GM12872 (cell line): Measurements from ENCODE around the gene TFF2.

Experiments used
- TF ChIP-seq, protein P1 (sequence below): IDR thresholded peaks from 3 replicates; pipeline ENCODE4 v1.5.1; 2011; ENCODE audit warnings: low read depth, mild to moderate bottlenecking, low read length, moderate library complexity; ENCODE audit not compliant: insufficient read depth

The TFF2 gene

DNA sequence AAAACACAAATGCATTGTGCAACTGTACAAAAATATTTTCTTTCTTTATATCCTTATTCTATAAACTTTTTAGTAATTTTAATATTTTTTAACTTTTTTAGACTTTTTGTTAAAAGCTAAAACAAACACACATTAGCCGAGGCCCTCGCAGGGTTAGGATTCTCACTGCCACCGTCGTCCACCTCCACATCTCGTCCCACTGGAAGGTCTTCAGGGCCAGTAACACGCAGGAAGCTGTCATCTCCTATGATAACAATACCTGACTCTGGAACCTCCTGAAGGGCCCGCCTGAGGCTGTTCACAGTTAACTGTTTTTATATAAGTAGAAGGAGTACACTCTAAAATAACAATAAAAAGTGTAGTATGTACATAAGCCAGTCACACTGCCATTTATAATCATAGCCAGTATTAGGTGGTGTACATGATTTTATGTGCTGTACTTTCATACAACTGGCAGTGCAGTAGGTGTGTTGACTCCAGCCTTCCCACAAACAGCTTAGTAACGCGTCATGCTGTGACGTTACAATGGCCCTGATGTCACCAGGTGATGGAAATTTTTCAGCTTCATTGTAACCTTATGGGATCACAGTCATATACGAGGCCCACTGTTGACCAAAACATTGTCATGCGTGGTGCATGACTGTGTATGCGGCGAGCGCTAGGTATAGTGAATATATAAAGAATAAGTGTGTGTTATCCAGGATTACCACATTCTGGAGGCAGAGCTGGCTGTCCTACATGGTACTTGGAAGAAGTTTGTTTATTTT is 8.8 kb downstream of the TFF2 start:
- TF ChIP-seq, protein P1, sequence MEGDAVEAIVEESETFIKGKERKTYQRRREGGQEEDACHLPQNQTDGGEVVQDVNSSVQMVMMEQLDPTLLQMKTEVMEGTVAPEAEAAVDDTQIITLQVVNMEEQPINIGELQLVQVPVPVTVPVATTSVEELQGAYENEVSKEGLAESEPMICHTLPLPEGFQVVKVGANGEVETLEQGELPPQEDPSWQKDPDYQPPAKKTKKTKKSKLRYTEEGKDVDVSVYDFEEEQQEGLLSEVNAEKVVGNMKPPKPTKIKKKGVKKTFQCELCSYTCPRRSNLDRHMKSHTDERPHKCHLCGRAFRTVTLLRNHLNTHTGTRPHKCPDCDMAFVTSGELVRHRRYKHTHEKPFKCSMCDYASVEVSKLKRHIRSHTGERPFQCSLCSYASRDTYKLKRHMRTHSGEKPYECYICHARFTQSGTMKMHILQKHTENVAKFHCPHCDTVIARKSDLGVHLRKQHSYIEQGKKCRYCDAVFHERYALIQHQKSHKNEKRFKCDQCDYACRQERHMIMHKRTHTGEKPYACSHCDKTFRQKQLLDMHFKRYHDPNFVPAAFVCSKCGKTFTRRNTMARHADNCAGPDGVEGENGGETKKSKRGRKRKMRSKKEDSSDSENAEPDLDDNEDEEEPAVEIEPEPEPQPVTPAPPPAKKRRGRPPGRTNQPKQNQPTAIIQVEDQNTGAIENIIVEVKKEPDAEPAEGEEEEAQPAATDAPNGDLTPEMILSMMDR = no peak

GRCh38 chr21:42340187-42341050 is 10.4 kb downstream of the TFF2 start:
- TF ChIP-seq, protein P1 = no peak

GRCh38 chr21:42338729-42339715 is 11.8 kb downstream of the TFF2 start:
- TF ChIP-seq, protein P1 = no peak

DNA sequence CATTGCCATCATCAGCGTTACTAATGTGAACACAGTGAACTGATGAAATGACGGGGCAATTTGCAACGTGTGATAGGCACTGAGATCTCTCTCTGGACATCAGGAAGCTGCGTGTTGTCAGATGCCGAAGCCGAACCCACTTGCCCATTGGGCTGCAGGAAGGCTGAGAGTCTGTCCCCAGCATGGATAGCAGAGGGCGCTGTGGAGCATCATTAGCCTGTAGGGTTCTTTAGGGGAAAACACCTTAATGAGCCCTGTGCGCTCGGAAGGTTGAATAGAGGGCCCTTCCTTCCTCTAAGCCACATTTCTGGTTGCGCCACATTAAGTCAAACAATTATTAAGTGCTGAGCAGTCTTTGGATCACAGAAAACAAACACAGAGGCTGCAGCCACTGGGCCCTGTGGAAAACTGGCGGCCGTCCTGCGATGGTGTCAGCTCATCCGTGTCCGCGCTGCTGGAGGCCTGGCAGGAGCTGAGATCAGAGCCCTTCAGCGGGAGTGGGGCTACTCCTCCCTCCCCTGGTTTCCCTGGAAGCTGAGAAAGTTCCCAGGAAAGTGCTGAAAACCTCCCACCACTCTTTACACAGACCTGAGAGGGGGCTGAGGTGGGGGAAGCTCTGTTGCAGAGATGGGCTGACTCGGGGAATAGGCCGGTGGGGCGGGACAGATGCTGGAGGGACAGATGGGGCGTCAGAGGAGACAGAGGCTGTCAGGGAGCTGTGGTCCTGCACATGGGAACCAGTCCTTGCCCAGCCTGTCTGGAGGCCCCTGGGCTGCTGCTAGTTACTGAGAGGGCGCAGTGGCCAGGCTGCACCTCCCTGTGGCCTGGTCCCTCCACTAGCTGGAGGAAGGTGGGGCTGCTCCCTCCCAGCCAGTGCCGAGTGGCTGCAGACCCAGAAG is 12.7 kb downstream of the TFF2 start:
- TF ChIP-seq, protein P1 = peak; percentile 77

DNA sequence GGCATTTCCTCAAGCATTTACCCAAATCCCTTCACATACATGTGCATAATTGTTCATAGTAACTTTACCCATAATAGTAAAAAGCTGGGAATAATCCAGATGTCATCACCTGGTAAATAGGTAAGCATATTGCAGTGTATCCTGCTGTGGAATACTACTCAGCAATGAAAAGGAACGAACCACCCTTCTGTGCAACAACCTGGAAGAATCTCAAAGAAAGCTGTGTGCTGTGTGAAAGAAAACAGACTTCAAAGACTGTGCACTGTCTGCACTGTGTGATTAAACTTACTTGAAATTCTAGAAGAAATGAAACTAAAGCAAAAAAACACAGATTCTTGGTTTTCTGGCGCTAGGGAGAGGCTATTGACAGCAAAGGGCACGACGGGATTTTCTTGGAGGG is 13.5 kb downstream of the TFF2 start:
- TF ChIP-seq, protein P1 = no peak

GRCh38 chr21:42336054-42336453 is 14.7 kb downstream of the TFF2 start:
- TF ChIP-seq, protein P1 = no peak
